Measurements from ENCODE around the gene NKAP.

NKAP gene

DNA sequence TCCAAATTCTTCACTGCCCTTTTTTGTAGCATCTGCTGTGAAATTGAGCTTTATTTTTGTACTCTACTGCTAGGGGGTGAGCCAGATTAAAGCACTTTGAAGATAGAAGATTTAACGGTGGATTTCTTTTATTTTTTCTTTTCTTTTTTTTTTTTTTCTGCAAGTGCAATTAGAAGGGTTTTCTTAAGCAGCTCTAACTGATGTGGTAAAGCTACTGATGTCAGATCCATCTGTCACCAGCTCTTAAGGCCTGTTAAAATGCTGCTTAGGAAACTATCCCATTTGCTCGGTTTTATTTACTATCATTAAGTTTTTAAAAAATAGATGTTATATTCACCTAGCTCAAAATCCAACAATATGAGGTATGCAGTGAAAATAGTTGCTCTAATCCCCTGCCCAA, 64.8 kb downstream of the NKAP start:
- peak; percentile 60 for DNase-seq (ENCODE audit: low read depth, low spot score)
- no peak overlapping the region for H3K4me3 ChIP-seq (ENCODE audit: low read length)

DNA sequence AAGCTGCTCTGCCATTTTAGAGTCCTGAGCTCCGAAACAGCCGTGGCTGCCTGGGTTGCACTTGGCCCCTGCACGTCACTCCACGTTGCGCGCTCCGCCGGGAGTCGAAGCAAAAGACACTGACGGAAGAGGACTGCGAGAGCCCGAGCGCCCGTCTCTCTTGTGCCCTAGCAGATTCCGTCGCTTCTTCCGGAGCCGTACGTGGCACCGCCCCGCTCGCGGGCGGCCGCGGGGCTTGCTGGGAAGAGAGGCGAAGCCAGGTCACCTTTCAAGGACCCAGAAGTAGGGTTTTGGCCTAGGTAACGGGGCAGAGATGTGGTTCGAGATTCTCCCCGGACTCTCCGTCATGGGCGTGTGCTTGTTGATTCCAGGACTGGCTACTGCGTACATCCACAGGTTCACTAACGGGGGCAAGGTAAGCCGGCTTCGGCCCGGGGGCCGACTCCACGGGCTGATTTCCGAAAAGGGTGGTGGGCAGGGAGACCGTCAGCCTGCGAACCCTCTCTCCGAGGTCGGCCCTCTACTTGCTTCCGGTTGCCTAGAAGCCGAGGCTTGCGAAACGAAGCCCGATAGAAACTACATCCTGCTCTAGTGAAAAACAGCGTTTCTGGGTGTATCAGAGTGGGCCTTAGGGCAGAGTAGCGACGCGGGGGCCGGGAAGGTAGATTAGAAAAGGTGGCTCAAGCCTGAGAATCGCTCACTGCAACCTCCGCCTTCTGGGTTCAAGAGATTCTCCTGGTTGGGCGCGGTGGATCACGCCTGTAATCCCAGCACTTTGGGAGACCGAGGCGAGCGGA, 71.8 kb downstream of the NKAP start, which contains the start of the genes NDUFA1 and RNF113A:
Gene NDUFA1, plus strand, starts transcription at position 234 of the 797 bp plus-strand sequence. Its CDS starts 80 bp downstream, at position 314.
Gene RNF113A, minus strand, starts transcription at position 135 of the 797 bp plus-strand sequence. Its CDS starts 120 bp downstream, at position 15.
- DNase-seq (ENCODE audit: low read depth, low spot score): peak; percentile 82
- peak within 1 kb of the TSS; percentile 84 for H3K4me3 ChIP-seq (ENCODE audit: low read length)

- peak overlapping the region; percentile 84 for H3K4me3 ChIP-seq (ENCODE audit: low read length)
- no peak for DNase-seq (ENCODE audit: low read depth, low spot score)
These were observed 72.3 kb downstream of the NKAP start for GRCh38 chrX:119871245-119871598.
